ENCODE measurements around the gene LRIG1. TPM values are rescaled to one million over a fixed set of nuclear protein-coding genes. Genes with fewer than 3 reads are reported as not detected.

The LRIG1 gene
- total RNA-seq, 6 experiments from 2014 or later, result 15.8 to 23.2 (median 17.8) TPM

DNA sequence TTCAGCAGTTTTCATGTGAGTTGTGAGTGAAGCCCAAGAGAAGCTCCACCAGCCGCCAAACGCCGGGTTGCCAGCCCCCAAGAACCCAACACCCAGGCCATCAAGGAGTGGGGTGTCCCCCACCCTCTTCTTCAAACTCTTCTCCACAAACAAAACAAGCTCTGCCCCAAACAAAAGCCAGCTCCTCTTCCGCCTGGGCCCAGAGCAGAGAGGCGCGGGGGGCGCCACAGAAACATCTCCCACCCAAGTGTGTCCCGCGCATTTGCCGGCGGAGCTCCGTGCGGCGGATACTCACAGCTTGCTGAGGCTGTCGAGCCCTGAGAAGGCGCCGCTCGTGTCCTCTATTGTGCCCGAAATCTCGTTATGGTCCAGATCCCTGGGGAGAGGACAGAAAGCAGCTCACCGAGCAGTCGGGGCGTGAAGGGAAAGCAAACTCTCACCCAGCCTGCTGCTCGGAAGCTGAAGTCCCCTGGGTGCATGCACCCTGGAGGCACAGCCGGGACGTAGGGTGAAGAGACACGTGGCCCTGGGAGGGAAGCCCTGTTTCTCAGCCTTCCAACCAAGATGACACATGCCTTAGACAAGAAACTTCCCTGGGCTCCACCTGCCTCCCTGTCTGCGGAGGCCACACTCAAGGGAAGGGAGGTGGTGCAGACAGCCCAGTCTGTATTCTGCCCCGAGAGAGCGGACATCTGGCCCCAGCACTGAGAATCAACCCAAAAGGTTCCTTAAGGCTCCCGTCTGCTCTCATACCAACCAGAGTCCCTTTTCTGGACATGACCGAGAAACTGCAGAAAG is 95.7 kb downstream of the LRIG1 start:
- TF ChIP-seq POLR2A (IDR thresholded peaks at IDR 0.05), result no peak
- TF ChIP-seq, protein P1, sequence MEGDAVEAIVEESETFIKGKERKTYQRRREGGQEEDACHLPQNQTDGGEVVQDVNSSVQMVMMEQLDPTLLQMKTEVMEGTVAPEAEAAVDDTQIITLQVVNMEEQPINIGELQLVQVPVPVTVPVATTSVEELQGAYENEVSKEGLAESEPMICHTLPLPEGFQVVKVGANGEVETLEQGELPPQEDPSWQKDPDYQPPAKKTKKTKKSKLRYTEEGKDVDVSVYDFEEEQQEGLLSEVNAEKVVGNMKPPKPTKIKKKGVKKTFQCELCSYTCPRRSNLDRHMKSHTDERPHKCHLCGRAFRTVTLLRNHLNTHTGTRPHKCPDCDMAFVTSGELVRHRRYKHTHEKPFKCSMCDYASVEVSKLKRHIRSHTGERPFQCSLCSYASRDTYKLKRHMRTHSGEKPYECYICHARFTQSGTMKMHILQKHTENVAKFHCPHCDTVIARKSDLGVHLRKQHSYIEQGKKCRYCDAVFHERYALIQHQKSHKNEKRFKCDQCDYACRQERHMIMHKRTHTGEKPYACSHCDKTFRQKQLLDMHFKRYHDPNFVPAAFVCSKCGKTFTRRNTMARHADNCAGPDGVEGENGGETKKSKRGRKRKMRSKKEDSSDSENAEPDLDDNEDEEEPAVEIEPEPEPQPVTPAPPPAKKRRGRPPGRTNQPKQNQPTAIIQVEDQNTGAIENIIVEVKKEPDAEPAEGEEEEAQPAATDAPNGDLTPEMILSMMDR (IDR thresholded peaks at IDR 0.05), result no peak
- no peaks in the 10 kb centered on the region for H3K9me3 ChIP-seq
- DNase-seq (no peak), ATAC-seq (no peak)
- WGBS (ENCODE audit: insufficient coverage, low coverage, low lambda C conversion rate, missing lambda C conversion rate), result 66% methylated on average over 3 of the region's 32 CpGs
- H3K4me1 ChIP-seq, result peaks cover 2 to 39% (median 8%) of the 10 kb centered on the region in 4 donors
- intact Hi-C loops (cut with DNase I), result loop anchor here in 1 of 2 donors (5.0 kb wide), 1 partner anchor 412 kb away; no protein-coding TSS in a partner anchor
- no peak overlapping the region for H3K4me3 ChIP-seq
- peaks cover 0 to 5% (median 0%) of the 10 kb centered on the region in 4 donors for H3K36me3 ChIP-seq
- no peaks in the 10 kb centered on the region for H3K27me3 ChIP-seq
- H3K27ac ChIP-seq, result peak overlapping the region in 1 of 3 donors; percentile 36

DNA sequence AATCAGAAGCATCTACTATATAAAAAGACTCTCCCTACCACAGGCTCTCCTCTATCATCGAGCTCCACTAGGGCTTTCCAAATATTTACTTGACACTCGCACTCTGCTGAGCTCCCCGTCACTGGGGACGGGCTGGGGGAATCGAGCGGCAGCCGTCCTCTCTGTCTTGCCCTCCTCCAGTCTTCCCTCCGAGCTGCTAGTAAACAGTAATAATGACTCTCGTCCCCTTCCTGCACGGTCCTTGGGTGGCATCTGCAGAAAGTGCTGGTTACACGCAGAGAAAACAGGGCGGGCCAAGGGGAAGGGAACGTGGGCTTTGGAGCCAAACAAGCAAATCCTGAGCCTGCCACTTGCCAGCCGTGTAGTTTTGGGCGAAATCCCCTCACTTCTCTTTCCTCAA is 96.6 kb downstream of the LRIG1 start:
- Histone ChIP-seq H3K4me1 (peaks cover 2 to 39% (median 8%) of the 10 kb centered on the region in 4 donors), H3K27ac (peak overlapping the region in 1 of 3 donors; percentile 36), H3K36me3 (peaks cover 0 to 5% (median 0%) of the 10 kb centered on the region in 4 donors), H3K27me3 (no peaks in the 10 kb centered on the region), H3K4me3 (no peak overlapping the region), H3K9me3 (no peaks in the 10 kb centered on the region)
- intact Hi-C loops (cut with DNase I), result no loop called here
- TF ChIP-seq, protein P1 (IDR thresholded peaks at IDR 0.05), result no peak
- no peak for TF ChIP-seq POLR2A (IDR thresholded peaks at IDR 0.05)
- DNase-seq (no peak), ATAC-seq (peak in 3 of 4 donors; percentile 9 to 54 (median 24))
- whole genome bisulfite sequencing (ENCODE audit: insufficient coverage, low coverage, low lambda C conversion rate, missing lambda C conversion rate), result 68% methylated on average over 11 of the region's 15 CpGs

DNA sequence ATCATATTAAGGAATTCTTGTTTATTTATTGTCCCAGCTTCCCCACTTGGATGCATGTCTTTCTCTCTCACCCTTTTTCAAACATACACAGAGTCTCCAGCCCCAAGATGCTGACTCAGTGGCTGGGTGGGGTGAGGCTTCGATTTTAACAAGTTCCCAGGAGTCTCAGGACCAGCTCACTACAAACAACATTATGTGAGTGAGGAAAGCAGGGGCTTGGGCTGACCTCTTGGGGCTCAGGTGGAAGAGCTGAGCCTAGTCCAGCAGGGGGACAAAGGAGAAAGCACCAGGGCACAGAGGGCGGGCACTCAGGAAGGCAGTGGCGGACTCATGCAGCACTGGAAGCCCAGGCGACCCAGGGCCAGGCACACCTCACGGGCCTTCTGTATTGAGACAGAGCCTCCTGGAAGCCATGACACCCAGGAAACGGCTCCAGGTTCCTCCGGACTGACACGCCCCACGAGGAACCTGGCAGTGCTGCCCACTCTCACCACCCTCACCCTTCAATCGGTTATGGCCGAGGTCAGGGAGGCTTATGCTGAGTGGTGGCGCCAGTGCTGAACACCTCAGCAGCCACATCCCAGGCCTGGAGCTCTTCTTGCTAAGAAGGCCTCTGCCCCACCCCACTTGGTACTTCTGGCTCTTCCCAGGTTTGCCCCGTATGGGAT is 97.4 kb downstream of the LRIG1 start:
- 59% methylated on average over 3 of the region's 13 CpGs for WGBS (ENCODE audit: insufficient coverage, low coverage, low lambda C conversion rate, missing lambda C conversion rate)
- no peaks in the 10 kb centered on the region for H3K27me3 ChIP-seq
- peaks cover 0 to 7% (median 0%) of the 10 kb centered on the region in 4 donors for H3K36me3 ChIP-seq
- DNase-seq (no peak), ATAC-seq (no peak)
- intact Hi-C loops (cut with DNase I), result no loop called here
- no peak overlapping the region for H3K4me3 ChIP-seq
- no peaks in the 10 kb centered on the region for H3K9me3 ChIP-seq
- peaks cover 2 to 39% (median 8%) of the 10 kb centered on the region in 4 donors for H3K4me1 ChIP-seq
- TF ChIP-seq, protein P1 (IDR thresholded peaks at IDR 0.05), result no peak
- no peak for TF ChIP-seq POLR2A (IDR thresholded peaks at IDR 0.05)
- no peak overlapping the region for H3K27ac ChIP-seq

DNA sequence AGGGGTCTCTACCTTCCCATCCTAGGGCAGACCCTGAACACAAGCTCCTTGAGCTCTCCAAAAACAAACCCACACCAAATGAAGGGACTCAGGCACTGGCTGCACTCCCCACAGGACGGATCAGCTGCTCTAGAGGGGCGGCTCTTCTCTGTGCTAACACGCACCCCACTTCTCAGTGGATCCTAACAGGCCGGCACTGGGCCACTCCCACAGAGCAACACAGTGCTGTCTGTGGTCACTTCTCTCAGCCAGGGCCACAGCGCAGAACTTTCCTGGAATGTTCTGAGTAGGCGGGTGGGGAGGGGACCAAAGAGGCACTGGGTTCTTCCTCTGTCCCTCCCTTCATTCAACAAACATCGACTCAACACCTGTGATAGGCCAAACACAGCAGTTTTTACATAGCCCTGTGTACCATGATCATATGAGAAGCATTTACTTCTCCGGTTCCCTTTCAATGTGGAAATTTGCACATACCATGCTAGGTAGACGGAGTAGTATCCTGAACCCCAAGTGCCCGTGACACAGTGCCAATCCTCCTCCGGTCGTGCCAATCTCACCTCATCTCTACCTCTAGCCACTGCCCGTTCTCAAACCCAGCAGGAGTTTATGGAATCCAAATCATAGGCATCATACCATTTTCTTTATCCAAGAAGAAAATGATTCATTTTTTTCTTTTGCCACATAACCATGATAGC is 98.1 kb downstream of the LRIG1 start:
- Histone ChIP-seq H3K4me3 (no peak overlapping the region), H3K9me3 (no peaks in the 10 kb centered on the region), H3K36me3 (peaks cover 0 to 6% (median 0%) of the 10 kb centered on the region in 4 donors), H3K4me1 (peaks cover under 1 to 39% (median 8%) of the 10 kb centered on the region in 4 donors), H3K27ac (no peak overlapping the region), H3K27me3 (no peaks in the 10 kb centered on the region)
- ATAC-seq (no peak), DNase-seq (no peak)
- WGBS (ENCODE audit: insufficient coverage, low coverage, low lambda C conversion rate, missing lambda C conversion rate), result 91% methylated on average over 4 of the region's 13 CpGs
- TF ChIP-seq, protein P1 (IDR thresholded peaks at IDR 0.05), result no peak
- TF ChIP-seq POLR2A (IDR thresholded peaks at IDR 0.05), result no peak
- intact Hi-C loops (cut with DNase I), result no loop called here
